Activated naive CD4-positive, alpha-beta T cell treated with anti-CD3 and anti-CD28 coated beads for 36 hours (primary cell): ENCODE data around the gene AUTS2. TPM values are rescaled to one million over a fixed set of nuclear protein-coding genes. Genes with fewer than 3 reads are reported as not detected.

Experiments
- CTCF ChIA-PET: fragments of 350-600 bp; sonication (Branson Sonifier 250); formaldehyde crosslinking; loops from one replicate; lab custom pipeline; 2021; ENCODE audit warnings: antibody characterized with exemption; lab: Charles Lee
- DNase-seq: peaks from one replicate; pipeline ENCODE4 v3.0.0-alpha.2; 2020
- H3K27ac Mint-ChIP-seq: one replicate; pipeline ENCODE4 v1.8.0; 2021; ENCODE audit warnings: mild to moderate bottlenecking, mixed read lengths
- H3K27me3 Mint-ChIP-seq: one replicate; pipeline ENCODE4 v1.8.0; 2021; ENCODE audit warnings: low read depth, mixed read lengths
- H3K36me3 Mint-ChIP-seq: one replicate; pipeline ENCODE4 v1.8.0; 2021; ENCODE audit warnings: low read depth, mixed read lengths
- H3K4me1 Mint-ChIP-seq: one replicate; pipeline ENCODE4 v1.8.0; 2021; ENCODE audit warnings: low read depth, mixed read lengths
- H3K4me3 Mint-ChIP-seq: one replicate; pipeline ENCODE4 v1.8.0; 2021; ENCODE audit warnings: mild to moderate bottlenecking, moderate library complexity, mixed read lengths
- H3K9me3 Mint-ChIP-seq: one replicate; pipeline ENCODE4 v1.8.0; 2021; ENCODE audit warnings: mixed read lengths
- intact Hi-C: fragments of 100-400 bp; cut with micrococcal nuclease; formaldehyde crosslinking; loops from one replicate; pipeline ENCODE4 v1.15.1; 2023
- total RNA-seq, 2 experiments: library from RNA; stranded (reverse); gene quantifications; one replicate each; pipeline ENCODE4 v1.2.3, GENCODE V29; 2021

AUTS2 gene
- total RNA-seq, 2 experiments from 2014 or later: 0.79 to 1.1 TPM

DNA sequence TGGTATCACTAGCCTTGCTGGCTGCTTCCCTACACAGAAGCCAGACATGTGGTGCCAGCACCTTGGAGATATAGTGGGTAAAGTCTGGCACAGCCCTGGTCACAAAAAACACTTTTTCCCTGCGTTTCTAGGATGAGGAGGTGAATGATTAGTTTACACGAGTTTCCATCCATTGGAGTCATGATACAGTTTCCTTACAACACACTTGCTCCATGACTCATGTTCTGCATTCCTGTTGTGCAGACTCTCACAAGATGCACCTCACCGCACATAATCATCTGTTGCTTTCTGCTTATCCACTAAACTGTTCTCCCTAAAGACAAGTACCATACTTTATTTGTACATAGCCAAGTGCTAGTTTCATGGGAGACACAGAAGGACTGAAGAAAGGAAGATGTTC lies 786.6 kb downstream of the AUTS2 start:
- H3K36me3 Mint-ChIP-seq: no peaks in the 10 kb centered on the region
- intact Hi-C loops: no loop called here
- DNase-seq: no peak
- H3K4me3 Mint-ChIP-seq: no peak overlapping the region
- no peaks in the 10 kb centered on the region for H3K9me3 Mint-ChIP-seq
- CTCF ChIA-PET: no interaction called here
- no peak overlapping the region for H3K27ac Mint-ChIP-seq
- no peaks in the 10 kb centered on the region for H3K27me3 Mint-ChIP-seq
- no peaks in the 10 kb centered on the region for H3K4me1 Mint-ChIP-seq

DNA sequence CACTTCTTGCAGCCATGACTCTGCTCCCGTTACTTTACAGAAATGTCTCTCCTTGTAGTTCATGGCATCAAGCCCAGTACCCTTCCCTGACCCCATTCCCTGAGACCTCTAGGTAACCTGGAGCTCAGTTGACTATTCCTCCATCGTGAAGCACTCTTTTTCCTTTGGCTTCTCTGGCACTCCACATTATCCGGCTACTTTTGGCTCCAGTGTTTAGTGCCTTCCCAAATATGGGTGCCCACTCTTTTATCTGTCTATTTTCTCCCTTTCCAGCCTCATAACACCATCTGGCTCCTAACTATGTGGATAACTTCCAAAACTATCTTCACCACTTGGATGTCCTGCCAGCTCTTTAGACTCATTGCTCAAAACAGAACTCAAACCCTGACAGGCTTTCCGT lies 788.9 kb downstream of the AUTS2 start:
- no peaks in the 10 kb centered on the region for H3K36me3 Mint-ChIP-seq
- CTCF ChIA-PET: no interaction called here
- H3K9me3 Mint-ChIP-seq: peaks cover 2% of the 10 kb centered on the region
- intact Hi-C loops: no loop called here
- H3K4me1 Mint-ChIP-seq: no peaks in the 10 kb centered on the region
- H3K4me3 Mint-ChIP-seq: no peak overlapping the region
- H3K27me3 Mint-ChIP-seq: no peaks in the 10 kb centered on the region
- no peak overlapping the region for H3K27ac Mint-ChIP-seq
- DNase-seq: no peak

GRCh38 chr7:70389531-70390151 lies 791.4 kb downstream of the AUTS2 start:
- Mint-ChIP-seq H3K4me3 (no peak overlapping the region), H3K4me1 (no peaks in the 10 kb centered on the region), H3K9me3 (peaks cover 2% of the 10 kb centered on the region), H3K27me3 (no peaks in the 10 kb centered on the region), H3K36me3 (no peaks in the 10 kb centered on the region), H3K27ac (no peak overlapping the region)
- no peak for DNase-seq
- intact Hi-C loops: no loop called here
- CTCF ChIA-PET: interaction anchor here (0.7 to 0.8 kb wide), 2 partner anchors 12 to 309 kb away, joined by 4 to 8 read pairs; no protein-coding TSS in a partner anchor

GRCh38 chr7:70390251-70390650 lies 792.0 kb downstream of the AUTS2 start:
- Mint-ChIP-seq H3K4me1 (no peaks in the 10 kb centered on the region), H3K36me3 (no peaks in the 10 kb centered on the region), H3K4me3 (no peak overlapping the region), H3K27me3 (no peaks in the 10 kb centered on the region), H3K27ac (no peak overlapping the region), H3K9me3 (peaks cover 2% of the 10 kb centered on the region)
- intact Hi-C loops: no loop called here
- CTCF ChIA-PET: no interaction called here
- no peak for DNase-seq

DNA sequence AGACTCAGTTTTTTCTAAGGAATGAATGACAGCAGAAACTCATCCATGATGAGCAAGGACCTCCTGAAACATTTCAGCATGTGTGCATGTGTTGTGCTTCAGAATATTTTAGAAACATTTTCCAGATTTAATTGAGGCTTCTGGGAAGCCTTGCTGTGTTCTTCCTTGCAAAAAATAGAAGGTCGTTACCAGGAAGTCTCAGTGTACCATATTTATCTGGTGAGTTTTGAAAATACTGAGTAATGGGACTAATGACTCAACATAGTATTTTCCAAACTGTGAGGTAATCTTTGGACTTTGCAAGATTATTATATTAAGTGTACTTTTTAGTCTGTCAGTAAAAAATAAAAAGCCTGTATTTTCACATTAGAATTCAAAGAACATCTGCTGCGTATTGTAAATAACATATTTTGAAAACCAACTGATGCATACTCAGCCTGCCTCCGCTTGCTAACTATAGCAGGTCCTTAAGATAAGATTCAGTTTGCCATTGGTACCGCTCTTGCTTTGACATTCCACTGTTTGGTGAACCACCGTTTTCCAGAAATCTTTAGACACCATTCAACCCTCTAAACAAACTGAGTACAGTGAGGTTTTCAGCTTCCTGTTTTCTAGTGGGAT lies 794.1 kb downstream of the AUTS2 start:
- no peak overlapping the region for H3K27ac Mint-ChIP-seq
- CTCF ChIA-PET: no interaction called here
- peaks cover 2% of the 10 kb centered on the region for H3K9me3 Mint-ChIP-seq
- H3K27me3 Mint-ChIP-seq: no peaks in the 10 kb centered on the region
- no peaks in the 10 kb centered on the region for H3K4me1 Mint-ChIP-seq
- no peak for DNase-seq
- no peaks in the 10 kb centered on the region for H3K36me3 Mint-ChIP-seq
- H3K4me3 Mint-ChIP-seq: no peak overlapping the region
- intact Hi-C loops: no loop called here

DNA sequence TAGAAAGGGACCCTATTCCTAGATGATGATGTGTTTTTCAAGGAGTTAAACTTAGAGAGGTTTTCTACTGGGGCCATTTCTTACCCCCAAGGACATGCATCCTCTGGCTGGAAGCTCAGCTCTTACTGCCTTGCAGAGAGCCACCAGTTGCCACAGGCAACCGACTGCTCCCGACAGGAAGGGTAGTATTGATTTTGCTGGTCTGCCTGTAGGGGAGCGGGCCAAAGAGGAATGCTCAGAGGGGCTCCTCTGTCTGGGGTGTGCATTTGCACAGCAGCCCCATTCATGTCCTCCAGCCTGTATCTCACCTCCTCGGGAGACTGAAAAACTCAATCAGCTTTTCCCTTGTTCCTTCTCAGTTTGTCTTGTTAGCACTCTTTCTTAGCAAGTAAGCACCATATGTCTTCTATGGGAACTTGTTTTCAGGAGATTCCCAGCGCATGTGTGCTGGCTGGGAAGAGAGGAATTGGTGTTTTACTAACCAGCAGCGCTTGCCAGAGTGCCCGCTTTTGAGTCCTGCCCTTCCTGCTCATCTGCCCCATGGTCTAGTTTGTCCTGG lies 794.7 kb downstream of the AUTS2 start:
- H3K4me1 Mint-ChIP-seq: no peaks in the 10 kb centered on the region
- DNase-seq: no peak
- H3K36me3 Mint-ChIP-seq: no peaks in the 10 kb centered on the region
- CTCF ChIA-PET: no interaction called here
- H3K4me3 Mint-ChIP-seq: no peak overlapping the region
- intact Hi-C loops: no loop called here
- no peaks in the 10 kb centered on the region for H3K27me3 Mint-ChIP-seq
- no peak overlapping the region for H3K27ac Mint-ChIP-seq
- peaks cover 2% of the 10 kb centered on the region for H3K9me3 Mint-ChIP-seq

- intact Hi-C loops: no loop called here
Observed at GRCh38 chr7:70393956-70394355, 795.7 kb downstream of the AUTS2 start.

DNA sequence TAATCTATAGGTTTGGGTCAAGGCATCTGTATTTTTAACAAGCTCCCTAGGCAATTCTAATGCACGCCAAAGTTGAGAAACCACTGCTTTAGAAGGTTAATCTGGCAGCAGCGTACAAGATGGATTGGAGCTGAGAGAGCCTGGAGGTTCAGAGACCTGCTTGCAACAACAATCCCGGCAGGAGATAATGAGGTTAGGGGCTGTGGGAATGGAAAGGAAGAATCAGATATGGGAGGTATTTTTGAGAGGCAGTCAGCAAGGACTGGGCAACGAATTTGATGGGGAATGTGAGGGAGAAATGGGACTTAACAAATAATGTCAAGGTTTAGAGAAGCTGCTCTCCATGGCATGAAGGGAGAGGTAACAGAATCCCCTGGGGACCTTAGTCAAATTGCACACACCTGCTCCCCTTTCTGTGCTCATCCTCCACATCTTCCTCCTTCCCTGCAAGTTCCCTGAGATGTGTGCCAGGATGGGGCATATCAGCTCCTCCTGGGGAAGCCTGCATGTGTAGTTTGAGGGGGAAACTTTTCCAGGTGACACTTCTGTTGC lies 802.6 kb downstream of the AUTS2 start:
- intact Hi-C loops: no loop called here
- CTCF ChIA-PET: no interaction called here
- Mint-ChIP-seq H3K27me3 (peaks cover 2% of the 10 kb centered on the region), H3K36me3 (no peaks in the 10 kb centered on the region), H3K4me1 (no peaks in the 10 kb centered on the region), H3K27ac (no peak overlapping the region), H3K4me3 (no peak overlapping the region), H3K9me3 (no peaks in the 10 kb centered on the region)
- DNase-seq: no peak

More at GRCh38 chr7:70393956-70394355, 795.7 kb downstream of the AUTS2 start:
- Mint-ChIP-seq H3K4me1 (no peaks in the 10 kb centered on the region), H3K9me3 (peaks cover 2% of the 10 kb centered on the region), H3K27me3 (no peaks in the 10 kb centered on the region), H3K27ac (no peak overlapping the region), H3K4me3 (no peak overlapping the region), H3K36me3 (no peaks in the 10 kb centered on the region)
- DNase-seq: no peak
- CTCF ChIA-PET: no interaction called here

GRCh38 chr7:70402069-70402468 lies 803.8 kb downstream of the AUTS2 start:
- H3K27ac Mint-ChIP-seq: no peak overlapping the region
- H3K36me3 Mint-ChIP-seq: no peaks in the 10 kb centered on the region
- H3K27me3 Mint-ChIP-seq: peaks cover 2% of the 10 kb centered on the region
- CTCF ChIA-PET: no interaction called here
- no peaks in the 10 kb centered on the region for H3K4me1 Mint-ChIP-seq
- H3K4me3 Mint-ChIP-seq: no peak overlapping the region
- no peak for DNase-seq
- H3K9me3 Mint-ChIP-seq: no peaks in the 10 kb centered on the region
- intact Hi-C loops: no loop called here

- no peak for DNase-seq
- Mint-ChIP-seq H3K27me3 (peaks cover 2% of the 10 kb centered on the region), H3K9me3 (no peaks in the 10 kb centered on the region), H3K4me1 (no peaks in the 10 kb centered on the region), H3K36me3 (no peaks in the 10 kb centered on the region), H3K27ac (no peak overlapping the region), H3K4me3 (no peak overlapping the region)
- CTCF ChIA-PET: no interaction called here
- intact Hi-C loops: no loop called here
Observed at GRCh38 chr7:70405241-70405640, 807.0 kb downstream of the AUTS2 start.

- CTCF ChIA-PET: no interaction called here
- H3K36me3 Mint-ChIP-seq: no peaks in the 10 kb centered on the region
- no peaks in the 10 kb centered on the region for H3K9me3 Mint-ChIP-seq
- no peak overlapping the region for H3K4me3 Mint-ChIP-seq
- no peaks in the 10 kb centered on the region for H3K4me1 Mint-ChIP-seq
- H3K27me3 Mint-ChIP-seq: no peaks in the 10 kb centered on the region
- H3K27ac Mint-ChIP-seq: no peak overlapping the region
- intact Hi-C loops: no loop called here
- DNase-seq: no peak
Observed at GRCh38 chr7:70406186-70406949, 808.1 kb downstream of the AUTS2 start.

GRCh38 chr7:70406950-70407209 lies 808.6 kb downstream of the AUTS2 start:
- Mint-ChIP-seq H3K4me3 (no peak overlapping the region), H3K4me1 (no peaks in the 10 kb centered on the region), H3K36me3 (no peaks in the 10 kb centered on the region), H3K9me3 (no peaks in the 10 kb centered on the region), H3K27me3 (no peaks in the 10 kb centered on the region), H3K27ac (no peak overlapping the region)
- DNase-seq: no peak
- intact Hi-C loops: no loop called here
- CTCF ChIA-PET: no interaction called here
